H1 (cell line): Measurements from ENCODE around the gene NASP. TPM values are rescaled to one million over a fixed set of nuclear protein-coding genes. Genes with fewer than 3 reads are reported as not detected.
A peak's percentile ranks its signal among the peaks of the same experiment; 100 is the strongest.

Experiments
- ASH2L ChIP-seq: fragments of 200-600, 300-600 bp; sonication (generic); IDR thresholded peaks from one replicate; pipeline ENCODE4 v1.7.1; 2017; ENCODE audit warnings: low read length
- ATF2 ChIP-seq: IDR thresholded peaks from 2 replicates; pipeline ENCODE4 v1.6.1; 2012; ENCODE audit warnings: low read length, inconsistent platforms
- CBX8 ChIP-seq: fragments of 300-800, 300-1000 bp; sonication (generic); IDR thresholded peaks from 2 replicates; pipeline ENCODE4 v1.7.1; 2016; ENCODE audit warnings: low read depth, low read length, borderline replicate concordance
- CREB1 ChIP-seq: IDR thresholded peaks from 2 replicates; pipeline ENCODE4 v1.6.1; 2012; ENCODE audit warnings: inconsistent platforms
- GTF2F1 ChIP-seq: IDR thresholded peaks from 2 replicates; pipeline ENCODE4 v1.6.1; 2012; ENCODE audit warnings: low read depth, low read length, improper control_type of control experiment, borderline replicate concordance
- KDM4A ChIP-seq: IDR thresholded peaks from one replicate; pipeline ENCODE4 v1.7.1; 2012; ENCODE audit warnings: low read depth, mild to moderate bottlenecking, moderate library complexity, low read length, inconsistent platforms; ENCODE audit not compliant: severe bottlenecking
- POLR2A ChIP-seq, 2 experiments: IDR thresholded peaks; 1 replicate in 1 of 2; 2 replicates in 1 of 2; pipeline ENCODE4 v1.6.1; 2011; ENCODE audit warnings: low read depth in 2 of 2, low read length in 2 of 2, mild to moderate bottlenecking in 2 of 2; ENCODE audit errors: control extremely low read depth in 1 of 2
- RFX5 ChIP-seq: IDR thresholded peaks from 2 replicates; pipeline ENCODE4 v1.6.1; 2011; ENCODE audit warnings: low read depth, low read length, improper control_type of control experiment, borderline replicate concordance
- RXRA ChIP-seq: IDR thresholded peaks from 2 replicates; pipeline ENCODE4 v1.6.1; 2011; ENCODE audit warnings: low read depth, mild to moderate bottlenecking, low read length, moderate library complexity; ENCODE audit not compliant: insufficient read depth
- SAP30 ChIP-seq: fragments of 300-600 bp; sonication (generic); IDR thresholded peaks from 2 replicates; pipeline ENCODE4 v1.7.1; 2012; ENCODE audit warnings: low read length, moderate library complexity, mild to moderate bottlenecking, inconsistent platforms; ENCODE audit not compliant: insufficient read depth, insufficient replicate concordance
- SIN3A ChIP-seq, 2 experiments: IDR thresholded peaks in 1 of 2; conservative IDR thresholded peaks in 1 of 2; 2 replicates each; pipeline ENCODE4 v1.6.1; 2011 to 2012; ENCODE audit warnings: low read length in 2 of 2, improper control_type of control experiment in 1 of 2, low read depth in 1 of 2, mild to moderate bottlenecking in 1 of 2
- SP1 ChIP-seq: IDR thresholded peaks from 2 replicates; pipeline ENCODE4 v1.6.1; 2011; ENCODE audit warnings: low read depth, low read length
- SP4 ChIP-seq: IDR thresholded peaks from 2 replicates; pipeline ENCODE4 v1.6.1; 2012; ENCODE audit warnings: low read length, inconsistent platforms
- TAF1 ChIP-seq: IDR thresholded peaks from 2 replicates; pipeline ENCODE4 v1.6.1; 2011; ENCODE audit warnings: mild to moderate bottlenecking, low read depth, low read length
- TAF7 ChIP-seq: optimal IDR thresholded peaks from 2 replicates; pipeline ENCODE3; 2011; ENCODE audit warnings: low read depth, mild to moderate bottlenecking, inconsistent platforms, low read length, moderate library complexity, borderline replicate concordance
- TBP ChIP-seq: IDR thresholded peaks from 2 replicates; pipeline ENCODE4 v1.6.1; 2011; ENCODE audit warnings: low read depth, low read length, improper control_type of control experiment
- TEAD4 ChIP-seq: IDR thresholded peaks from 2 replicates; pipeline ENCODE4 v1.6.1; 2012; ENCODE audit warnings: low read depth, low read length, inconsistent platforms, mixed read lengths
- YY1 ChIP-seq: IDR thresholded peaks from 2 replicates; pipeline ENCODE4 v1.6.1; 2011; ENCODE audit warnings: low read depth, mild to moderate bottlenecking, low read length
- polyA plus RNA-seq, 7 experiments: library from polyadenylated mRNA; depleted of rRNA in 3 of 7; stranded (reverse) in 5 of 7; unstranded in 2 of 7; fragments of >200 nt in 5 of 7; fragments of 200-250 nt in 2 of 7; gene quantifications; 1 replicate in 5 of 7; 2 replicates in 1 of 7; 4 replicates in 1 of 7; pipeline versions ENCODE4 v1.2.1 to v1.2.3, GENCODE V29; 2011 to 2013; ENCODE audit warnings: missing spikeins in 2 of 7, mixed read lengths in 2 of 7
- total RNA-seq: library from RNA; stranded (reverse); fragmentation: NEBNext Ultra II Directional; extraction: Animal tissue kit (Norgen Biotek cat#: 25700); gene quantifications from 2 replicates; pipeline ENCODE4 v1.2.1, GENCODE V29; 2021

The NASP gene
- total and polyA plus RNA-seq, 2 of the 8 experiments (the other 6 are each of a cell fraction or from before 2014, with no cell fraction given), result 263 to 647 TPM

GRCh38 chr1:45583666-45584350, at the start of gene NASP (continued):
- TF ChIP-seq SP1 (peak; percentile 83), GTF2F1 (peak; percentile 93), ASH2L (peak; percentile 79), RXRA (no peak), TAF1 (peak; percentile 98), TAF7 (peak; percentile 95), ATF2 (peak; percentile 83), POLR2A (IDR thresholded peaks at IDR 0.05; ENCODE audit: control extremely low read depth in 1 of 2, low read depth in 2 of 2, low read length in 2 of 2) (peak; percentile 95 to 99), KDM4A (peak; percentile 50), SAP30 (peak; percentile 98), YY1 (no peak), CREB1 (no peak), TBP (peak; percentile 97), SIN3A (conservative IDR thresholded peaks at IDR 0.05 in 1 of 2, IDR thresholded peaks at IDR 0.05 in 1 of 2; ENCODE audit: low read depth in 1 of 2, low read length in 2 of 2) (peak in 1 of 2 experiments; percentile 92; a peak in 2 of 4 replicates), RFX5 (peak; percentile 66), CBX8 (no peak), SP4 (peak; percentile 79; the same call in 1 of the 2 replicates), TEAD4 (no peak)
